Stimulated activated CD8-positive, alpha-beta memory T cell treated with anti-CD3 and anti-CD28 coated beads, Interleukin-12 subunit alpha, Interleukin-12 subunit beta, amount 100 ng/mL, for 24 hours (primary cell): ENCODE measurements around the gene ADGRG7.
"Not testable (repeated sequence)": the region's sequence is repeated elsewhere in the genome, so short reads cannot be mapped to it uniquely, and the experiment has no call there.

Experiments used
- DNase-seq: peaks from one replicate; pipeline ENCODE4 v3.0.0-alpha.2; 2020; ENCODE audit errors: extremely low read depth

The ADGRG7 gene

DNA sequence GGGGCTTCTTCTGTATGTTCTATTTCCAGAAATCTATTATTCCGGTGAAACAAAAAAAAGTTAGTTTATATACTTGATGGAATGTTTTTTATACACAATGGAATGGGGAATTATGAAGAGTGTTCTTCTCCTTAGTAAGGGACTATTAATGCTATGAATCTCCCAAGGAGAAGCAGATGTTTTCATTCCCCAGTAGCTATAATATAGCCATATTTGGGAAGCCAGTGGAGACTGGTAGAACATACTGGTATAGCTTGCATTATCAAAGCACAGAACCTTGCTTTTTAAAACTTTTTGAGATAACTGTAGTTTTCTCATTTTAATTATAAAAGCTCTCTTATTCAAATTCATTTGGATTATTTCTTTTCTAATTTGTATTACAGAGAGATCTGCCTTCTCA lies 38.3 kb downstream of the ADGRG7 start:
- DNase-seq: no peak

DNA sequence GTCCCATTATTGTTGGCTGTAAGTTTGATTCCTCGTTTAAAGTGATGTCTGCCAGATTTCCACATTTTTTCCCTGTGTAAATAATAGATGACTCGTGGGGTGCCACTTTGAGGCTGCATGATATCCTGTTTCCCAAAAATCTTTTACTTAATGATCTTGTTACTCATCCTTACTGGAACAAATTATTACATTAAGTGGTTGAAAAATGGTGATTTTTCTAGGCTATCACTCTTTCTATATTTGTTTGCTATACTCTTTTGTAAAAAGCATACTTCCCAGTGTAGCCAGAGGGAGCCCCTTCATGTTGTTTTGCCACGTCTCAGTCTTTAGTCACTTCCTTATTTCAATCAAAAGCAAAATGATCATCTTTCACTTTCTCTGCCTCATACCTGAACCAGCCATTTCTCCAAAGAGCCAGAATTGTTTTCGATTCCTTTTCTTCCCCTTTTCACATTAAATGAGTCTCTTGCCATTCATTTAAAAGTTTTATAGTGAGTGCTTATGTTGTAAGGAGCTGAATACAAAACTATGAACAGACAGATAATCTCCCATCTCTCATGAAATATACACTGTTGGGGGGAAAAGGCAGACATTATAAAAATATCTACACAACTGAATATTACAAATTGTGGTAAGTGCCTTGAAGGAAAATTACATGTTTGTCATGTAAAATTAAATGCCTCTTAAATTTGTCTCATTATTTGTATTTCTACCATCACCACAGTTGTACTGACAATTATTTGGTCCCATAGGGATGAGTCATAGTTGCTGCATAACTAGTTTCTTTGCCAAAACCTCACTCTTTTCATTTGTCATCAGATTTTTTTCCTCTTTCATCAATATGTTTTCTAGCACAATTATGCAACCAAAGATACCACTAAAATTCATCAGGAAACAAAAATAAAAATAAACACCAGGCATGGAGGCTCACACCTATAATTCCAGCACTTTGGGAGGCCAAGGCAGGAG lies 41.5 kb downstream of the ADGRG7 start:
- DNase-seq: no peak

DNA sequence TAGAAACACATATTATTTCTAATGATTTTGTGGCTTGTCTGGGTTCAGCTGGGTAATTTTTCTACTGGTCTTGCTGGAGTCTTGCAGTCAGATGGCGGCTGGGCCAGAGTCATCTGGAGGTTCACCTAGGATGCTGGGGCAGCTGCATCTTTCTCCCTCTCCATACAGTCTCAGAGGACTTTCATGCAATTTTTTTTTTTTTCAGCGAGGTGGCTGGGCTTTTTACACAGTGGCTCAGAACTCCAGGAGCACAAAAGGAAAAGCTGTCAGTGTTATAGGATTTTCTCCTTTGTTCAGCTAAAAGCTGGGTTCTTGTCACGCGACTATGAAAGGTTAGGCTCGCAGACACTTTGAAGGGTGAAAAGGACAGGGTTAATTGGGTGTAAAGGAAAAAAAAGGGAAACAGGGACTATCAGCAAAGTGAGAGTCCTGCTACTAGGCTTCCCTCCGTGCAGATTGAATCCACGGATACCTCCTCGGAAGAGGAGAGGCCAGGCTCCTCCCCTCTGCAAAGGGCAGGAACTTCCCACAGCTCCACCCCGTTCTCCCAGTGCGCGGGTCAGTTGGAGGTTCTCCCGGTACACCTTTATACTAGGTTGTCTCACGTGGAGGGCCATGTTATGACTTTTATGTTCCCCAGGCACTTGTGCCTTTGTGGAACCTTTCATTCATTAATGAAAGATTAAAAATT lies 44.3 kb downstream of the ADGRG7 start:
- no peak for DNase-seq

DNA sequence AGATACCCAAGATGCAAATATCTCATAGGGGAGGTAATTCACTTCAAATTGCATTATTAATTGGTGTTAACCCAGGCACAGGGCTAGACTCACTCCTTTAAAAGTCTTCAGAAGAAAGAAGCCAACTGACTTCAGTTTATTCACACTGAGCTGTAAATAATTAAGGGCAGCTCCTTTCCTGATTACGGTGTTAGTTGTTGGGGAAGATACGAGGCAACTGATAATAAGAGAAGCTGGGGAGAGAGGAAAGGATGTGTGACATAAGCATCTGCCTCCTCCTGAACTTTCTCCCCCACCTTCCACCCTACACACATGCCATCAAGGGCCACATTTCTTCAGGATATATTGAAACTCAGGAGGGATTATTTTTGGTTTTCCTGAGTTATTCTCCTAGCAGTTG lies 47.5 kb downstream of the ADGRG7 start:
- DNase-seq: no peak

DNA sequence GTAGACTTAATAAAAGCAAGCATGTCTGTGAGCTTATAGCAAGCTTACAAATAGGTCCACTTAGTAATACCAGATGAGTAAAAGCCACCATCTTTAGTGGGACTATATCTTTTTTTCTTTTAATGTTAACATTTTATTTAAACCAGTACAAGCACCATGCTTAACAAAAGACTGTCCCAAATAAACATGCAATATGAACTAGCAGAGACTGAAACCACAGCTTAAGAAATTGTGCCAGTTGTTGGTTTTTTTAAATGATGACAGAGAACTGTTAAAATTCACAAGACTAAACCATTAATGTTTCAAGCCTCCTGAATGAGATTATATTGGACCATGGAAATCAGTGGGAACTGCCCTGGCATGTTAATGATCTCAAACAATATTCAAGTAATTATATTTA lies 51.9 kb downstream of the ADGRG7 start:
- DNase-seq: not testable (repeated sequence)

DNA sequence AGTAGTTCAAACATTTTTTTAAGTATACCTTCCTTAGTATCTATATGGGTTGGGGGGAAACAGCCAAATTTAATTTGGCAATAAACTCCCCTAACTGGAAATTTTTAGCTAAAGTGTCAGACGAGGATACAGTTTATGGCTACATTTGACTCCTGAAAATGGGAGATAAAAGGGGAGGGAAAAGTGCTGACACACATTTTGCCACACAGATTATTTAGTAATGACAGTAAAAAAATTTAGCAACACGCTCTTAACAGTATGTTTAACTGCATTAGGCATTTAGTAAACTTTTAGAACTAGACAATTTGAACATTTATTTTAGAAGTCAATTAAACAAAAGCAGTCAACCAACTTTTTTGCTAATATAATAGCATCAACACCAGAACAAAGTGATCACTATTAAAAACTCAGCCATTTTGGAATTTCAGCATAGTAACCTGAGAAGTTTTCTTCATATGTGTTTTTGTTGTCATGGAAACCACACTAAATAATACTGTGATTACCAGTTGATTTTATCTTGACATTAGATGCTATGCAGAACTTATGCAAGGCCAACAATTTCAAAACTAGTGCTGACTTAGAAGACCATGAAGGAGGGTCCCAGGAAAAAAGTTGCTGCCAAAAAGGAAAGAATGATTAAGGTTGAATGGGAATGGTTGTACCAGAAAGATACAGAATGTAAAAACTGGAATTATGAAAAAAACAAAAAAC lies 52.9 kb downstream of the ADGRG7 start:
- no peak for DNase-seq

DNA sequence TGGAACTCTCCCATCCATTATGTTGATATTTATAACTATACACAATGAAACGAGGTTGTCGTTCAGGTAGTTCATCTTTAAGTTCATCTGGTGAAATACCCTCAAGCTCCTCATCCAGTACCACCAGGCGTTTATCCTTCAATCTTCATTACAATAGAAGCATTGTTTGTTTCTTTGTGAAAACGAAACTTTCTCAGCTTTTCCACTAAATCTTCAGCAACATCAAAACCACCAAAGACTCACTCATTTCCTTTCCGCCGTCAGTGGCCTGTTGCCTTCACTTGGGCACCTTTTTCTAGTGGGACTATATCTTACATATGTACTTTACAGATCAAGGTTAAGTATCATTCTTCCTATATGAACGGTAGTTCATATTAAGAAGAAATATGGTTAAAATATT lies 55.8 kb downstream of the ADGRG7 start:
- no peak for DNase-seq

DNA sequence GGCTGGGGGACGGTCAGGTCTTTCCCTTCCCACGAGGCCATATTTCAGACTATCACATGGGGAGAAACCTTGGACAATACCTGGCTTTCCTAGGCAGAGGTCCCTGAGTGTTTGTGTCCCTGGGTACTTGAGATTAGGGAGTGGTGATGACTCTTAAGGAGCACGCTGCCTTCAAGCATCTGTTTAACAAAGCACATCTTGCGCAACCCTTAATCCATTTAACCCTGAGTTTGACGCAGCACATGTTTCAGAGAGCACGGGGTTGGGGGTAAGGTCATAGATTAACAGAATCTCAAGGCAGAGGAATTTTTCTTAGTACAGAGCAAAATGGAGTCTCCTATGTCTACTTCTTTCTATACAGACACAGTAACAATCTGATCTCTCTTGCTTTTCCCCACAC lies 57.3 kb downstream of the ADGRG7 start:
- not testable (repeated sequence) for DNase-seq

DNA sequence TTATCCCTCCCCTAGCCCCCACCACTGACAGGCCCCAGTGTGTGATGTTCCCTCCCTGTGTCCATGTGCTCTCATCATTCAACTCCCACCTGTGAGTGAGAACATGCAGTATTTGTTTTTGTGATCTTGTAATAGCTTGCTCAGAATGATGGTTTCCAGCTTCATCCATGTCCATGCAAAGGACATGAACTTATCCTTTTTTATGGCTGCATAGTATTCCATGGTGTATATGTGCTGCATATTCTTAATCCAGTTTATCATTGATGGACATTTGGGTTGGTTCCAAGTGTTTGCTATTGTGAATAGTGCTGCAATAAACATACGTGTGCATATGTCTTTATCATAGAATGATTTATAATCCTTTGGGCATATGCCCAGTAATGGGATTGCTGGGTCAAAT lies 57.9 kb downstream of the ADGRG7 start:
- DNase-seq: not testable (repeated sequence)

DNA sequence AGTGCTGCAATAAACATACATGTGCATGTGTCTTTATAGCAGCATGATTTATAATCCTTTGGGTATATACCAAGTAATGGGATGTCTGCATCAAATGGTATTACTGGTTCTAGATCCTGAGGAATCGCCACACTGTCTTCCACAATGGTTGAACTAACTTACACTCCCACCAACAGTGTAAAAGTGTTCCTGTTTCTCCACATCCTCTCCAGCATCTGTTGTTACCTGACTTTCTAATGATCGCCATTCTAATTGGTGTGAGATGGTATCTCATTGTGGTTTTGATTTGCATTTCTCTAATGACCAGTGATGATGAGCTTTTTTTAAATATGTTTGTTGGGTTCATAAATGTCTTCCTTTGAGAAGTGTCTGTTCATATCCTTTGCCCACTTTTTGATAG lies 61.6 kb downstream of the ADGRG7 start:
- DNase-seq: not testable (repeated sequence)

DNA sequence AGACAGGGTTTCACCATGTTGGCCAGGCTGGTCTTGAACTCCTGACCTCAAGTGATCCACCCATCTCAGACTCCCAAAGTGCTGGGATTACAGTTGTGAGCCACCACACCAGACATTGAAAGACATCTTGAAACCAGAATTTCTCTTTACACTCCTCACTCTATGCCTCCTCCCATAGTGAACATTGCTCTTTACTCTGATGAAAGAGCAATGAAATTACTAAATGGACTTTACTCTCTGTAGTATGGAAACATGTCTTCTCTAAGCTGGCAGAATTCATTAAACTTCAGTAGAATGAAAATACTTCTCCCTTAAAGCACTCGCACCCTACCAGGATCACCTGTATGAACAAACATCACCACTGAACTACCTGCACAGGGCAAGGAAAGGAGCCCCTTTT lies 72.1 kb downstream of the ADGRG7 start:
- DNase-seq: no peak

DNA sequence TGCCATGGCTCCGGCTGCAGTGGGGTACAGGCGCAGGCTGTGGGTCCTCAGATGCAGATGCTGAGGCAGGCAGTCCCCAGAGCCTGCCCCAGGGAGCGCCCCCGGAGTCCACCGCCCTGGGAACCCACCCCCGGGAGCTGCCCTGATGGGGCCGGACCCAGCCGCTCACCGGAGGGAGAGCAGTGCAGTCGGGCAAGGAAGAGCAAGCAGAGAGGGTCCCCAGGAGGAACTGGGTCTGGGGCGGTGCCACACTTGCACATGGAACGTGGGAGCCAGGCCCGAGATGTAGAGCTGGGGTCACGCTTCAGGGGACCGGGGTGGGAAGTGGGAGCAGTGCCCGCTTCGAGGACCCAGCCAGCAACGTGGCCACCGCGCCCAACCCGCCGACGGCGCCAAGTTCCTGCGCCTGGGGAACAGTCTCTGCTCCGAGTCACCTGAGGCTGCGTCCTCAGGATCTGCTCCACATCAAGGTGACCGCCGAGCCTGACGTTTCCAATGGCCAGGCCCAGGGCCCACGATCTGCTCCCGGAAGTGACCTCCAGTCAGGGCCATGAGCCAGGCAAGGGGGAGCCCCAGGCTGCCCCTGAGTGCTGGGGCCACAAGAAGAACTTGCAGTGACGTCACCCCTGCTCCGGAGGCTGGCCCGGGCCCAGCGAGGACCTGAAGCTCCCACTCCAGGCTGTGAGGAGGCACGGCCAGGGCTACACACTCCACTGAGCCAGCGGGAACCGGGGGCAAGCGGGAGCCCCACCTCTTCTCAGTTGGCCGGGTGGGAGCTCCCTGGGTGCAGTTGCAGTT lies 72.9 kb downstream of the ADGRG7 start:
- no peak for DNase-seq

DNA sequence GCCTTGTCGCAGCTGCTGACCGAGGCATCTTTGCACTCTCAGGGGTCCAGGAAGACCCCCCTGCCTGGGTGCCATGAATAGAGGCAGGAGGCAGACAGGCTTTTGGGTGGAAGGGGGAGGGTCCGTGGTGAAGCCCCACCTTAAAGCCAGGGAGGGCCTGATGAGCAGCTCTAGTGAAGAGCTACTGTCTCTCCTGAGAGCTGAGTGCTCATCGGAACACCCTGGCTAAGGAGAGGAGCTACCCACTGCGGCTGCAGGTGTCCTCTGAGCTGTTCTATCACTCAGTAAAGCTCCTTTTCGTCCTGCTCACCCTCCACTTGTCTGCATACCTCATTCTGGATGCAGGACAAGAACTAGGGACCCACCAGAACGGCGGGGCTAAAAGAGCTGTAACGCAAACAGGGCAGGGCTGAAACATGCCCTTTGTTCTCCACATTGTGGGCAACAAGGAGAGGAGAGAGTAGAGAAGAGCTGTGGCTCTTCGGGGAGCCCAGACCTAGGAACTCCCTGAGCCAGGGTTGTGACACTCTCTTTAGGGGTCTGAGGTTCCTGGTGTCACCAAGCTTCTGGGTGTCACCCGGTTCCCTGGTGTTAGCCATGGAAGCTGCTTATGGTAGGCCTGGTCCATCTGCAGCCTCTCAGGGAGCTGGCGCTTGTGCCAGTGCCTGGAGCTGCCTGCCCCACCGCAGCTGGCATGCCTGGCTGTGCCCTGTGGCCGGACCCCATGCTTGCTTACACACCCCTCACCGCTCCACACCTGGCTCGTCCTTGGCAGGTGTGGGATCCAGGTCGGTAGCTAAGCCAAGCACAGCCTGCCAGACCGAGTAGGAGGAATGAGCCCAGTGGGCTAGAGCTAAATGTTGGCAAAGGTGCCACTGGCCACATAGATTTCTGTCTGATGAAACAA lies 73.7 kb downstream of the ADGRG7 start:
- no peak for DNase-seq

DNA sequence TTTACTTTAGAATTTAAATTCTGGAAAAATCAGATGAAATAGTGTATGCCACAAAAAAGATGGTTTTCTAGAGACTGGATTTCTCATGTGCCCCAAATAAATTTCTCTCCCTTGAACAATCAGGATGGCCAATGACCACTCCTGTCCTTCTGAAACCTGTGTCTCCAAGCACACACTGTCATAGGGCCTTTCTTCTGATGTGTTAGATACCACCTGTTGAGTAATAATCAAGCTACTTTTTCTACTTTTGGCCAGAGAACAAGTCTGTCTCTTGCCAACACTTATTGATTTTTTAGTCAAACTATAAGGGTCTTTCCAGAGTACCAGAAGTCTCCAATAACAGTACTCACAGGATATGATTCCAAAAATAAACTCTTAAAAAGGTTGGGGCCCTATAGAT lies 83.8 kb downstream of the ADGRG7 start:
- DNase-seq: no peak

DNA sequence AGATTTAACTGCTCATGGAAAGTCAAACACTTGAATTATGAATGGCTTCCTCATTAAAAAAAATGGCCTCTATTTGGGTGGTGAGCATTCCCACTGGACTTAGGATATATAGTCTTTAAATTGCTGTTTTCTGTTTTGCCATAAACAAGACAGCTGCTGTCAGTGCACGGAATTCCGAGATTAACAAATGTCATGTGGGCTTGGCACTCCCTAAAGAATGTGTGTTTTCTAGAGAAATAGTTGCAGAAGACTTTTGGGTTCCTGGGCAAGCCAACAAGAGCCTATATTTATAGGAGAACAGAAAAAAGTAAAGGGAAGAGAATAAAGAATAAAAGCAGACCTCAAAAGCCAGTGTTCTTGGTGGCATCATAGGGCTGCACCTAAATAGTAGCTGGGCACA lies 86.3 kb downstream of the ADGRG7 start:
- DNase-seq: no peak

DNA sequence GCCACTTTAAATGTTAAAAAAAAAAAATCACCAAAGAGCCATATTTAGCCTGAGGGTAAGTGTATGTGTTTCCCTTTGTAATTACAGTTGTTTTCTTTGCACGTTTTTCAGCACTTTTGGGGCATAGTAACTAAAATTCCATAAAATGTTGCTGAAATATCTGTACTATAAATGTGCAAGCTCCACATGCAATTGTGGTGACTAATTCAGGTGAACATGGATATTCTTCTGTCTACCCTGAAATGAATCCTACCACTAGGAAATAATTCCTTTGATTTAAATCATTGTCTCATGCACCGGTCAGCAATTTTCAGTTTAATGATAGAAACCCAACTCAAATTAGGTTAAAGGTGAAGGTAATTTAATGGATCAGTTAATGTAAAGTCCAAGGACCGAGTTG lies 86.8 kb downstream of the ADGRG7 start:
- DNase-seq: no peak

DNA sequence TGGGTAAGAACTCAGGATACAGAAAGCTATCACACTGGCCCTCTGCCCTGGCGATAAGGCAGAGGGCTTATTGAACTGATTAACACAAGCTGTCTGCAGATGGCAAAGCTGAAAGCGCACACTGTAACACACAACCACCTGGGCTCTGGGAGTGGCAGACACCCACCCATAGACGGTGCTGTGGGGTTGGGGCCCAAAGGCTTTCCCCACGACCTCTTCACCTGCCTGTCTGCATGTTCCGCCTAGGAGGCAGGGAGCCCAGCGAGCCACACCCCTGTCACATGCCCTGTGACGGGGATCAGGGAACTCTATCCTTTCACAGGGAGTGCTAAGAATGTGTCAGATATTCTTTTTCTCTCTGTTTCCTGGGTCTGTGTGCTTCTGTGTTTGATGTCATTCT lies 87.8 kb downstream of the ADGRG7 start:
- no peak for DNase-seq

DNA sequence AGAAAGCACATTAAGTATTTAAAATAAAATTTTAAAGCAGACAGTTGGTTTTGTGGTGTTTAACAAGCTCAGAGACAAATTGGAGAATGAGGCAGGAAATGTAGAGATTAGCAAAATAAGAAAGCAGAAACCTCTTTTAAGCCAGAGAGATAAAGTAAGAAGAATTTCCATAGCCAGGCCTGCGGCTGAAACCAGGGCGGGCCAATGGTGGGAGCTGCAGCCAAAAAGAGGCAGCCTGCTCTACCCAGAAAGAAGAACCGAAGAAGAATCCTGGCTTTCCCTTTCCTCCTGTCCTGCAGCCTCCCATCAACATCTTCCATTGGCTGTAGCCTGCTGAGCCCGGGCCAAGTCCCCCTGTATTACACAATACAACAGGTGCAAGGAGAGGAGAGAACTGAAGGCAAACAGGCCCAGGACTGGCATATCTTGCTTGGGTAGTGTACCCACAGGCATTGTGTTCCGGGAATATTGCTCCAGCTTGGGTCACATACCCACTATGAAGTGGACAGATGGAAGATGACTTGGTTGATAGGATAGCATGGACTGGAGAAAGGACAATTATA lies 88.4 kb downstream of the ADGRG7 start:
- no peak for DNase-seq

DNA sequence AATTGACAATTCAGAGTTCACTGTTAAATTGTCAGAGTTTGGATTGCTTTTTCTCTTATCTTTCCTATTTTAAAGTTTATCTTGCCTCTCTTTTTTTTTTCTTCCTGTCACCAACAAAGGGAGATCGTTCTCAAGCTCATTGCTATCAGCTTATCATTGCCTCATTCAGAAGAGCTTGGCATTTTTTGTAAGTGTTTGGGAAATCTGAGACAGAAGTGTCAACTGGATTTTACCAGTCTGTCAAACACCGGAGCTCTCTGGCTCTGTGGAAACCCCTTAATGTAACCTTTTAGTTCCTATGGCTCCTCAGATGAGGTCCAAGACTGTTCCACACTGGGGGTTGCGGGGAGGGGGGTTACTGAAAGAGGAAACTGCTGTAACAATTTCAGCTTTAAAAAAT lies 89.3 kb downstream of the ADGRG7 start:
- DNase-seq: no peak

DNA sequence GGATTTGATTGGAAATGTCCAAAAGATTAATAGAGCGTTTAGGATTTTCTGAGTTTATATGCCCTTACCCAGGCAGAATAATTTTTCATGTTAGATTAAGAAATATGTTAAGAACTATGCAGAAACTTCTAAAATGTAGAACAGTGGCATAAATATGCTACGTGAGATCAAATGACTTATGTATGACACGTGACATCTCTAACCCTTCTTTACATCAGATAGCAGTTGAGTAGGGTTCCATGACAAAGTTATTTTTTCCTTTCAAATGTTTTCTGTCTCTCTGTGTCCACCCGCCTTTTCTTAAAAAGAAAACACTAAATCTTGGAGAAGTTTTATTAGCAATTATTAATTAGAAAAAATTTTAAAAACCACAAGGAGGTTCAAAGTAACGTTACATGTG lies 91.3 kb downstream of the ADGRG7 start:
- DNase-seq: no peak
